ENCODE data around the gene NAA15.
"Not testable (repeated sequence)": the region's sequence is repeated elsewhere in the genome, so short reads cannot be mapped to it uniquely, and the experiment has no call there.

NAA15 gene

GRCh38 chr4:139304920-139305319 lies 3.6 kb downstream of the NAA15 start:
- in situ Hi-C loops (cut with HindIII; ENCODE audit: low sequenced_read_pairs), result loop anchor here (5.0 kb wide), 1 partner anchor 83 kb away; no protein-coding TSS in a partner anchor

GRCh38 chr4:139311909-139312308 lies 10.6 kb downstream of the NAA15 start:
- in situ Hi-C loops (cut with HindIII; ENCODE audit: low sequenced_read_pairs), result no loop called here
- TF ChIP-seq CTCF (IDR thresholded peaks at IDR 0.05; ENCODE audit: low read depth, low read length, missing control alignments), result no peak
- no peak overlapping the region for H3K4me3 ChIP-seq (ENCODE audit: low read depth, low read length)
- no peak for DNase-seq (ENCODE audit: low read depth)

More at GRCh38 chr4:139304920-139305319, 3.6 kb downstream of the NAA15 start:
- no peak overlapping the region for H3K4me3 ChIP-seq (ENCODE audit: low read depth, low read length)
- no peak for TF ChIP-seq CTCF (IDR thresholded peaks at IDR 0.05; ENCODE audit: low read depth, low read length, missing control alignments)
- no peak for DNase-seq (ENCODE audit: low read depth)

DNA sequence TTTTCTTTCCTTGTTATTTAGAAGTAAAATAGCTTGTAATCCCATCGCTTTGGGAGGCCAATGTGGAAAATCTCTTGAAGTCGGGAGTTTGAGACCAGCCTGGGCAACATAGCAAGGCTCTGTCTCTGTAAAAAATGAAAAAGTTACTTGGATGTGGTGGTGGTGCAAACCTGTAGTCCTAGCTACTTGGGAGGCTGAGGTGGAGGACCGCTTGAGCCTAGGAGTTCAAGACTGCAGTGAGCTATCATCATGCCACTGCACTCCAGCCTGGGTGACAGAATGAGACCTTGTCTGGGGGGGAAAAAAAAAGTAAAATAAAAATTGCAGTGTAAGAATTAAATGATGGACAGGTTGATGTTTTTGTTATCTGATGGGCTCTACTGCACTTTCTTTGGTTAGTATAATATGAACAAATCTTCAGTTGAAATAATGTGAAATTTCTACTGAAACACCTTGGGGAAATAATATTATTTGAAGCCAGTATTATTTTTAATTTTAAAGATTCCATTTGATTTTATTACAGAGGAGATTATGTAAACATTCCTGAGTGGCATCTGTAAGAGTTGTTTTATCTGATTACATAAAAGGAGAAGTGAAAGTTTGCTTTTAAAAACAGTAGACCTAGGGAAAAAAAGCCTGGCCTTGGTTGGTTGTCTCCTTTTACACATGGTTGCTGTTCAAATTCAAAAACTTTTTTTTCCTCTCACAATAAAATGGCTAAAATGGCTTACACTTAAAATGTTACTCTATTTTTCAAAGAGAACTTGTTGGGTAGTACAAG lies 11.4 kb downstream of the NAA15 start:
- in situ Hi-C loops (cut with HindIII; ENCODE audit: low sequenced_read_pairs), result no loop called here
- no peak overlapping the region for H3K4me3 ChIP-seq (ENCODE audit: low read depth, low read length)
- no peak for TF ChIP-seq CTCF (IDR thresholded peaks at IDR 0.05; ENCODE audit: low read depth, low read length, missing control alignments)
- DNase-seq (ENCODE audit: low read depth), result no peak

DNA sequence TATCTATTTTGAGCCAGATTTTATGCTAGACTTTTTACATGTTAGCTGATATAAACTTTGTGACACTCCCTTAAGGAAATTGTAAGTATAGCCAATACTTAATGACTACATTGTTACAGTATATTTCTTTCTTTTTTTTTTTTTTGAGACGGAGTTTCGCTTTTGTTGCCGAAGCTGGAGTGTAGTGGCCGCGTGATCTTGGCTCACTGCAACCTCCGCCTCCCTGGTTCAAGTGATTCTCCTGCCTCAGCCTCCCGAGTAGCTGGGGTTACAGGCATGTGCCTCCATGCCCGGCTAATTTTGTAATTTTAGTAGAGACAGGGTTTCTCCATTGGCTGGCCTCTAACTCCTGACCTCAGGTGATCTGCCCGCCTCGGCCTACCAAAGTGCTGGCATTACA lies 12.1 kb downstream of the NAA15 start:
- in situ Hi-C loops (cut with HindIII; ENCODE audit: low sequenced_read_pairs); H3K4me3 ChIP-seq (ENCODE audit: low read depth, low read length); DNase-seq (ENCODE audit: low read depth): not testable (repeated sequence)

- DNase-seq (ENCODE audit: low read depth), result no peak
- in situ Hi-C loops (cut with HindIII; ENCODE audit: low sequenced_read_pairs), result no loop called here
- TF ChIP-seq CTCF (IDR thresholded peaks at IDR 0.05; ENCODE audit: low read depth, low read length, missing control alignments), result no peak
- no peak overlapping the region for H3K4me3 ChIP-seq (ENCODE audit: low read depth, low read length)
These were observed 12.9 kb downstream of the NAA15 start for GRCh38 chr4:139314047-139314800.

GRCh38 chr4:139315221-139315675 lies 13.9 kb downstream of the NAA15 start:
- no peak overlapping the region for H3K4me3 ChIP-seq (ENCODE audit: low read depth, low read length)
- no peak for DNase-seq (ENCODE audit: low read depth)
- no peak for TF ChIP-seq CTCF (IDR thresholded peaks at IDR 0.05; ENCODE audit: low read depth, low read length, missing control alignments)
- in situ Hi-C loops (cut with HindIII; ENCODE audit: low sequenced_read_pairs), result no loop called here

- in situ Hi-C loops (cut with HindIII; ENCODE audit: low sequenced_read_pairs), result no loop called here
- no peak for DNase-seq (ENCODE audit: low read depth)
These were observed 15.4 kb downstream of the NAA15 start for GRCh38 chr4:139316733-139317132.

More at GRCh38 chr4:139316733-139317132, 15.4 kb downstream of the NAA15 start:
- no peak for TF ChIP-seq CTCF (IDR thresholded peaks at IDR 0.05; ENCODE audit: low read depth, low read length, missing control alignments)
- H3K4me3 ChIP-seq (ENCODE audit: low read depth, low read length), result no peak overlapping the region
